ENCODE measurements around the gene AVPI1.
"Not testable (repeated sequence)": the region's sequence is repeated elsewhere in the genome, so short reads cannot be mapped to it uniquely, and the experiment has no call there.

The AVPI1 gene

DNA sequence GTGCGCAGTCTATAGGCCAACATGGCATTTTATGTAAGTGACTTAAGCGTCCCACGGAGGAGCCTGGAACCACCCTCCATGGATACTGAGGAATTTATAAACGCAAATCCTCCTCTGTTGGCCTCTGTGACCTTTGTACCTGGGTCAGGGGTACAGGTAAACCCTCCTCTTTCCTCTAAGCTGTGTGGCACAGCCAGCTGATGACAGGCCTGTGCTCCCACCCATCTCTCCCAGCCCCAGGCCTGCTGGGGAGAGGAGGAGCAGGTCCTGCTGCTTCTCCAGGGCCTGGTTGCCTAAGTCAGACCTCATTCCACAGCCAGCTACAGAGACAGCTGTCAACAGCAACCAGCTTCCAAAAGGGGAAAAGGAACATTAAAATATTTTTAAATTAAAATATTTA lies 5.0 kb downstream of the AVPI1 start:
- no peak for DNase-seq (ENCODE audit: low read depth)

DNA sequence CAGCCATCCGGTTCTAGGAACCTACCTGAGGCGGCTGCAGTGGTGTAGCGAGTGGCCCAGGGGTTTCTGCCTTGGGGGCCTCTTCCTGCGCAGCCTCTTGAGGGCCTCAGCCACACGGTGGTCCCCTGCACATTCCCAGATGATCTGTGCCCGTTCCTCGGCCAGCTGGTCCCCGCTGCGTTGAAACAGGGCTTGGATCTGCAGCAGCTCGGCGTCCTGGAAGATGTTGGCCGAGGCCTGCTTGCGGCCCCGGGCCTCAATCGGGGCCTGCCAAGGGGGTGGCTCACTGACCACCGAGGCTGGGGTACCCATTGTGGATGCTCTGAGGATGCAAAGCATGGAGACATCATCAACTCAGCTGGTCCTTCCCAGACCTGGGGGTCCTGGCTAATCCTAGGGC lies 7.4 kb downstream of the AVPI1 start:
- no peak for DNase-seq (ENCODE audit: low read depth)

DNA sequence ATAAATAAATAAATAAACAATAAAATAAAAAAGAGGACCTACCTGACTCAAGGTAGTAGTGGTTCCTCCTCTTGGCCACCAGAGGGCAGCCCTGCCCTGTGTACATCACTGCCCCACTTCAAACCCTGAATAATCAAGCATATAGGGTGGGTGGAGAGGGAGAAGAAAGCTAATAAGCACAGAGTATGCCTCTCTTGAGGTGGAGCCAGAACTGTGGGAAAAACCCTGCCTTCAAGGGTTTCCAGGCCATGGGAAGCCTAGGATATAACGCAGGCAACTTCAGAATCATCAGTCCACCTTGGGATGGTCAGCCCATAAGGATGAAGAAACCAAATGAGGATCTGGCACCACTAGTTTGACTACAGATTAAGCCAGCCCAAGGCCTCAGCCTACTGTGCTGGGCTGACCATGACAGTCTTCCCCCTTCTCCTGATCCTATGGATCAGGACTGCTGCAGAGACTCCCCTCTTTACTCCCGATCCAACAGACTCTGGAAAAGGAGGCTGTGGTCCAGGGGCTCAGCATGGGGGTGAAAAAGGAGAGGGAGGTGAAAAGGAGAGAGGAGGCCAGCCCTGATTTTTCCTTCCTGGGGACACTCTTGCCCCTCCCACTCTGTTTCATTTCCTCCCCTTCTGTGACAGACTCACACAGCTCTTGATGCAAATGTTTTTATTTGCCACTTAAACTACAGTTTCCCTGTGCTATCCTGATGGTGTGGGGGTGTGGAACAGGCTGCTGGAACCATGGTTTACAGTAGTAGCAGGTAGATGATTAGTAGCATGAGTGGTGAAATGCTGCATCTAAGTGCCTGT lies 10.1 kb downstream of the AVPI1 start:
- peak; percentile 67 for DNase-seq (ENCODE audit: low read depth)

DNA sequence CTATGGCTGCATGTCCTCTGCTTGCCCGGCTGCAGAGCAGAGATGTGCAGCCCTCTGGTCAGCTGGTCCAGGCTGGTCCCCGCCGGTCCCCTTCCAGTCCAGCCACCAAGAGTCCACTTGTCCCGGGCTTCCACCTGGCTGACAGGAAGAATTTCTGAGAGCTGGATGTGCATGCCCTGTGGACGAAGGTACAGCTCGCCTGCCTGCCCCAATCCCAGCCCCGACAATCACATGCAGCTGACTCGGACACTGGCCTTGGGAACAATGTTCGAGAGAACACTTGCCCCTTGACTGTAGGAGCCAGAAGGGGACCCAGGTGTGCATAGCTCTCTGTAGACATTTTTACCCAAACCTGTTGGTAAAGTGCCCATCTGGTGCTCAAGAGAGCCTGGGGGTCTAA lies 11.8 kb downstream of the AVPI1 start:
- no peak for DNase-seq (ENCODE audit: low read depth)

DNA sequence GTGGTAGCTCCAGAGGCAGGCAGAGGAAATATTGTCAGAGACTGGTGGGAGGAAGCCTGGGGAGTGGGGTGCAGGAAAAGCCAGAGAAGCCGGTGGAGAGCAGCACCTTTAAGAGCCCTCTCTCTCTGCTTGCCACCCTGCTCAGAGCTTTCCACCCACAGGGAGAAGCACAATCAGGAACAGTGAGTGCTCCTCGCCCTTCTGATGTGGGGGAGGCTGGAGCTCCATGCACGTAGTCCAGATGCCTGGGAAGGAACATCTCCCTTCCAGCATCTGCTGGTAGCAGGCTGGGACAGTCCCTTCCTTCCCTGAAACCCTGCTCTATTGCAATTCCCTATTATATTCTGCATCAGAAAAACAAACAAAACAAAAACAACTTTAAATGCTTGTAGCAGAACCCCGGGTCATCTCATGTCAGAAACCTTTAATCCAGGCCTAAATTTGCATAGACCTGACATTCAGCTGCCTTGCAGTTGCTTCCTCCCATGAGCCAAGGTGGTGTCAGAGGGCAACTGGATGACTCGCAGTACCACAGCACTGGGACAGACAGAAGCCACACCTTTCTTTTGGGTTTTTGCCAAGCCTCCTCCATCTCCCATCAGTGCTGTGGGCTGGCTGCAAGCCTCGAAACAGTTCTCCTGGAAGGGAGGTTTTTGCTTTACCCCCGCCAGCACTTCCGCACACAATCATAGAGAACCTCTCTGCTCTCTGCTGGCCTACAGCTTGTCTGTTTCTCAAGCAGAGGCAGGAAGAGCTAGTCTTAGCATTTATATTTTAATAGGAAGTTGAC lies 13.1 kb downstream of the AVPI1 start:
- DNase-seq (ENCODE audit: low read depth) = peak; percentile 80

DNA sequence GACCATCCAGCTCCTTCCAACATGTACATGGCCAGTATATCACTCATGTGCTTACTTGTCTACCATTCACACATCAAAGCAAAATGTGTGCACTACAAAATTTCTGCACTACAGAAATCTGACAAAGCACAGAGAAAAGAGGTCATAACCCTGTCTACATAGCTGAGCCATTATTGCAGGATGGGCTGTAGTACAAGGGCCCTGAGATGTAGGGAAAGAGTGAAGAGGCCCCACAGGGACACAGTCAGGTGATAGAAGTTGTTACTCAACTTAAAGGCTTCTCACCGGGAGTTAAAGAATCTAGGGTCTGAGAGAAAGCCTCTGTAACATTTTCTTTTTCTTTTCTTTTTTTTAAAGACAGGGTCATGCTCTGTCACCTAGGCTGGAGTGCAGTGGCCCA lies 17.5 kb downstream of the AVPI1 start:
- no peak for DNase-seq (ENCODE audit: low read depth)

DNA sequence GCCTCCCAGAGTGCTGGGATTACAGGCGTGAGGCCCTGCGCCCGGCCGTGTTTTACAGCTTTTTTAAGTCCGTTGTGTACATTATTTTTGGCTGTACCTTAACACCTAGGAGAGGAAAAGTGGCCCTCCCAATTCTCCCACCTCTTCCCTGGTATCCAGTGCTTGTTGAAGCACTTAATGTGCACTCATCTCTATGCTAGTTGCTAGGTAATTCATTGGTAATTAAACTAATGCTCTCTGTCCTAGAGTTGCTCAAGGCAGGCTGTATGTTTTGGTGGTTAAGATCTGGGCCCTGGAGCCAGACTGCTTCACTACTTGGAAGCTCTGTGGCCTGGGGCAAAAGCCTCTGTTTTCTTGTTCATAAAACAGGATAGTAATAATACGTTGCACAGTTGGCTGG lies 19.6 kb downstream of the AVPI1 start:
- no peak for DNase-seq (ENCODE audit: low read depth)

DNA sequence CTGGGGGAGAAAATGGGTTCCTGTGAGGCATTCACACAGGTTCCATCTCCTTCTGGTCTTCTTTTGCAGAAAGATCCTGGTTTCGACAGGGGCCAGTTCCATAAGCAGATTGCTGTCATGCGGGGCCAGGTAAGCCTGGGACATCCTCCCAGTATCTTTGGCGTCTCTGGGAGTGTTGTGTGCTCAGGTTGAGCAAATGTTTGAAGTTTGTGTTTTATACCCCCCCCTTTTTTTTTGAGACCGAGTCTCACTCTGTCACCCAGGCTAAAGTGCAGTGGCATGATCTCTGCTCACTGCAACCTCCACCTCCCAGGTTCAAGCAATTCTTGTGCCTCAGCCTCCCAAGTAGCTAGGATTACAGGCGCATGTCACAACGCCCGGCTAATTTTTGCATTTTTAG lies 20.0 kb downstream of the AVPI1 start:
- DNase-seq (ENCODE audit: low read depth) = no peak

DNA sequence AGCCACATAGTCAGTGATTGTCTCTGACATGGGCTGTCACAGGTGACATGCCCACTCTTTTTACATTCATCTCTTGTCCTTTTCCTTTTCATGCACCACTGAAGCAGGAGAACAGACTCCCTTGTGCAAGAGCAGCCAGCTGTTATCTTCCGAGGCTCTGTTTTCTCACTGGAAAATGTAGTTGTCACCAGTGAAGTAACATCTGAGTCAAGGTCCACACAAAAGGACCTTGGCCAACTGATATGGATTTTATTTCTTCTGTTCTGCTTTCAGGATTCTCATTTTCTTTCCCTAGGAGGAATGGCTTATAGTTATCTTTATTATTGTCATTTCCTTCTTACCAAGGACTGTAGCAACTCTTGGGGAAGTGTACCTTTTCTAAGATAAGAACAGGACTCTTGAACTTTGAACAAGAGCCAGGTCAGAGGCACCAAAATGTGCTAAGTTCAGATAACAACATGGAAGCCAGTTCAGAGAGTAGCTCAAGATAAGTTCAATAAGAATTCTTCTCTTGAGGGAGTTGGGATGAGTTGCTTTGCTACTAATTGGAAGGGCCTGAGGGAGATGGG lies 22.7 kb downstream of the AVPI1 start:
- no peak for DNase-seq (ENCODE audit: low read depth)

DNA sequence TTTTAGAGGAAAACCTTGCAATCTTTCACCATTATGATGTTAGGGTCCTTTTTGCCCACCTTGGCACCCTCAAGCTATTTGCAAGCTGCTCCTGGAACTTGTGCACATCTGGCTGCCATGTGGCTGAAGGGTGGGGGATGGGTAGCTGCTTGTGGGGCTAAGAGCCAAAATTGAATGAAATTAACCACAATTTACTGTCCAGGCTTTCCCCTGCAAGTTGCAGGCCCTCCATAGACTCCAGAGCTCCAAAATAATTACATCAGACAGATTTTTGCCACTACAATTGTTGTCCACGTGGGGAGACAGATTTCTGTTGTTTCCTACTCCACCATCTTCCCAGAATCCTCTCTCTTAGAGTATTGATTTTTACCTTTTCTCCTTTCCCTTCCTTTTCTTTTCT lies 27.5 kb downstream of the AVPI1 start:
- DNase-seq (ENCODE audit: low read depth) = peak; percentile 65

DNA sequence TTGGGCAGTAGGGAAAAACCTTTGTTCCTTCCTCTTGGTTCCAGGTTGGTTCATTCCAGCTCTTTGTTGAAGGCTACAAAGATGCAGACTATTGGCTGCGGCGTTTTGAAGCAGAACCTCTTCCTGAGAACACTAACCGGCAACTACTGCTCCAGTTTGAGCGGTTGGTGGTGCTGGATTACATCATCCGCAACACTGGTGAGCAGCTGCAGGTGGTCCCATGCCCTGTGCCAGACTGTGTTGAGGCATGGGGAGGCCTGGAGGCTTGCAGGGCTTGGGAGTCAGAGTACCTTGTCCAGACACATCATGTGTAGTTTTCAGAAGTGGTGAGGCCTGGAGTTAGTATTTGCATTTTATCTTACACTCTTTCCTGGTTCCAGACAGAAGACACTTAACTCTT lies 30.3 kb downstream of the AVPI1 start:
- DNase-seq (ENCODE audit: low read depth) = no peak

DNA sequence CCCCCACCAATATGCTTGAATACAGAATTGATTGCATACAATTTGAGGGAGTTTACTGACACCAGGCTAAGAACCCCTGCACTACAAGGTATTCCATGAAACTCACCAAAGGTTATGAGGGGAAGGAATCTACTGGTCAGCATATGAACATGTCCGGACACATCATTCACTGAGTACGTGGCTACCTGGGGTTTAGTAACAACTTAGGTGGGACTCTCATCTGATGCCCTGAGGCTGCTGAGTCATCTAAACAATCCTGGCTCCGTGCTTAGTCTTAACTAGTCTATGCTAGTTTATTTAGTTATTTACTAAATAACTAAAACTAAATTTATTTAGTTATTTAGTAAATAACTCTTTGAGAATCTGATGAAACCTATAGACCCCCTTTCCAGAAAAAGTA lies 35.3 kb downstream of the AVPI1 start:
- no peak for DNase-seq (ENCODE audit: low read depth)

DNA sequence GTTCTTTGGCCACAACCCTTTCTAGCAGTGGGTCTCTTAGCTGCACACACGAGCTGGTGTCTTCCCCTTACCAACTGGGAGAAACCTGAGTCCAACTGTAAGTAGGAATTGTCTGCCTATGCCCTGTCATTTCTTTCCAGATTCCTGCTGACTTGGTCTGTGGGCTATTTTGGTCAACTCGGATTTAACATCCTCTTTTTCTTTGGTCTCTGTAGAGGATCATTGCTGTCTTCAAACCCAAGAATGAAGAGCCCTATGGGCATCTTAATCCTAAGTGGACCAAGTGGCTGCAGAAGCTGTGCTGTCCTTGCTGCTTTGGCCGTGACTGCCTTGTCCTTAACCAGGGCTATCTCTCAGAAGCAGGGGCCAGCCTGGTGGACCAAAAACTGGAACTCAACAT lies 36.3 kb downstream of the AVPI1 start:
- no peak for DNase-seq (ENCODE audit: low read depth)

DNA sequence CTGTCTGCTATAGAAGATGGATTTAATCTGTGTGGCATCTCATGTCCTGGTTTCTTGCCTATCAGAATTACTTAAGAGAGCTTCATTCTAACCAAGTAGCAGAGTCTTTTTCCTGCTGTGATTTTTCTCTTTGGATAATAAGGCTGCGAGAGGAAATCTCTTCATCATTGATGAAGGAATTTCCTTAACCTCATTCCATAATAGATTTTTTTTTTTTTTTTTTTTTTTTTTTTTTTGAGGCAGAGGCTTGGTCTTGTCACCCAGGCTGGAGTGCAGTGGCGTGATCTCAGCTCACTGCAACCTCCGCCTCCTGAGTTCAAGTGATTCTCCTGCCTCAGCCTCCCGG lies 37.7 kb downstream of the AVPI1 start:
- DNase-seq (ENCODE audit: low read depth) = not testable (repeated sequence)

DNA sequence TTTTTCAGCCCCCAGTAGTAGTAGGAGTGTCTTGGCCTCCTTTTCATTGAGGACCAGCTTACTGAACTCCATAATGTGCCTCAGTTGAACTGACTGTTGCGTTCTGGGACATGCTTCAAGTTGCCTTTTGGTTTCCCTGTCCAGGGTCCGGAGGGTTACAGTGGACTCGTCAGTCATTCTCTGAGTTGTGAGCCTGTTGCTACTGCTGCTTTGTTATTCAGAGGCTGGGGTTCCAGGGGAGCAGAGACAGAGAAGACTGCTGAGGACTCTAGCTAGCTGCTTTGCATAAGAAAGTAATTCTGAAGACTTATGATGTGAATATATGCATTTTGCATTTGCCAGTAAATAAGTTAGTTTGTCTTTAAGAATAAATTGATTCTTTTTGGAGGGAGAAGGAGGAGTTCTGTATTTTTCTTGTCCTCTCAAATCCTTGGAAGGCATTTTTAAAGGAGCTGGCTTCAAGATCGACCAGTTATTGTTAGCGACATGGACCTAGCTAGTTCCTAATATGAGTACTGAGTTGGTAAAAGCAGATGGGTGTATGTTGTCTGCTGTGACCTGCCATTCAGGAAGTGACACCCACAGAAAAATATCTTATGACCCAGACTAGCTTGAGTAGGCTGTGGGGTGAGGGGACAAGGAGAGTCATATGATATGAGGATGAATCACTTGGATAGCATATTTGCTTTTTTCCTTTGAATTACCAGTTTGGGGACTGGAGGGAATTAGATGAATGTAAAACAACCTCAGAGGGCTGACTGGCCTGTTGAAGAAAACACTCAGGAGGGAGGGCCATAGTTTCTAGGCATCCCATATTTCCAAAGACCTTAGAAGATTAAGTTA lies 38.3 kb downstream of the AVPI1 start:
- peak; percentile 98 for DNase-seq (ENCODE audit: low read depth)

DNA sequence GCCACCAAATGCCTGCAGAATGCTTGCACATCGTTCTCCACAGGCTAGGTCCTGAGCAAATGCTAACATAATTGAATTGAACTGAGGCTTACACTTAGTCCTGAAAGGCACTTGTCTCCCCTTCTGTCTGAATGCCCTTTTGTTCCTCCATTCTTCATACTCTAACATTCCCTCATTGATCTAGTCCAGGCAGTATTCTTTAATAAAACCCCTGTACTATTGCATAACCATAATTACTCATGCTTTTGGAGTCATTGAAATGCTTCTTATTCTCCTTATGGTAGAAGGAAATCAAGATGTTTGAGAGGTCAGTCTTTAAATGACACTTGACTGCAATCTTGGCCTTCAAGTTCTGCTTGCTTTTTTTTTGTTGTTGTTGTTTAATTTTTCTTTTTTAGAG lies 39.5 kb downstream of the AVPI1 start:
- peak; percentile 65 for DNase-seq (ENCODE audit: low read depth)

DNA sequence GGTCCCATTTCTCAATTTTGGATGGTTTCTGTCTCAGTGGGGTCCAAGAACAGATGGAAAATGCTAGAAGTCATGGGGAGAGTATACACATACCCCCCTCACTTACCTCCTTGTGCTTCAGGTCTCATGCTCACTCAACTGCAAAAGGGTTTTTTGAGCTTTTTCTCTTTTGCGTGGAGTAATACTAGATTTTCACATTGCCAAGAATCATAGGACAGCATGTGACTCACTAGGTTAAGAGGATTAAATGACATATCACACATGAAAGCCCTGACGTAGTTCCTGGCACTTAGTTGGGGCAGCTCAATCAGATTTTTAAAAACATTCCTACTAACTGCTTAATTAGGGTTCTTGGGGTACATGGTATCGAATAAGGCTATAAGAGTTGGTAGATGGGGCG lies 42.1 kb downstream of the AVPI1 start:
- no peak for DNase-seq (ENCODE audit: low read depth)

DNA sequence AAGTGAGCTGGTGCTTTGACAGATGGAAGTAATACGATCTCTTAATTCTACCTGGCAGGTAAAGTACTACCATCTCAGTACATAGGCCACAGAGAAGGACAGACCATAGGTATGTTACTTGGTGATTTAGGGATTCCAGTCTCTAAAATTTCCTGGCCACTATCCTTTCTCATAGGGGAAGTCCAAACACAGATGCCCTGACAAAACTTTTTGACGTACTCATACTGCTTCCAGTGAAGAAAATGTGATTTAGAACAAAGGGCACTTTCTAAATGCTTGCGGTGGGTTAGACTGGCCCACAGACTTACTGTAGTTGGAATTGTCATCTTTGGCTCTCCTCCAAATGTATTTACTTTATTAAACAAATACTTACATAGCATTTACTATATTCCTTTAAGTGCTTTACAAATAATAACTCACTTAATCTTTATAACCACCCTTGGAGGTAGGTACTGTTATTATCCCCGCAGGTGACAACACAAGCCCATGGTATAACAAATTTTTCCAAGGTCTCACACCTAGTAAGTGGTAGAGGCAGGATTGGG lies 43.5 kb downstream of the AVPI1 start:
- no peak for DNase-seq (ENCODE audit: low read depth)

DNA sequence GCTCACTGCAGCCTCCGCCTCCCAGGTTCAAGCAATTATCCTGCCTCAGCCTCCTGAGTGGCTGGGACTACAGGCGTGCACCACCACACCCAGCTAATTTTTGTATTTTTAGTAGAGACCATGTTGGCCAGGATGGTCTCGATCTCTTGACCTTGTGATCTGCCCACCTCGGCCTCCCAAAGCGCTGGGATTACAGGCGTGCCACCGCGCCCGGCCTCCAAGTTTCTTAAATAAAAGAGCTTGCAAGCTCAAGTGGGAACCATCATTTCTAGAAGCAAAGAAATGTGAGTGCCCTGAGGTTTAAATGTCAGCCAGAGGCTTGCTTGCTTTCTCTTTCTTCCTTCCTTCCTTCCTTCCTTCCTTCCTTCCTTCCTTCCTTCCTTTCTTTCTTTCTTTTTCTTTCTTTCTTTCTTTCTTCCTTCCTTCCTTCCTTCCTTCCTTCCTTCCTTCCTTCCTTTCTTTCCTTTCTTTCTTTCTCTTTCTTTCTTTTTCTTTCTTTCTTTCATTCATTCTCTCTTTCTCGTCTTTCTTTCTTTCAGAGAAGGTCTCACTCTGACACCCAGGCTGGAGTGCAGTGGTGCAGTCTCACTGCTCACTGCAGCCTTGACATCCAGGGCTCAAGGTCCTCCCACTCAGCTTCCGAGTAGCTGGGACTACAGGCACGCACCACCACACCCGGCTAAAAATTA lies 44.4 kb downstream of the AVPI1 start:
- DNase-seq (ENCODE audit: low read depth) = not testable (repeated sequence)

DNA sequence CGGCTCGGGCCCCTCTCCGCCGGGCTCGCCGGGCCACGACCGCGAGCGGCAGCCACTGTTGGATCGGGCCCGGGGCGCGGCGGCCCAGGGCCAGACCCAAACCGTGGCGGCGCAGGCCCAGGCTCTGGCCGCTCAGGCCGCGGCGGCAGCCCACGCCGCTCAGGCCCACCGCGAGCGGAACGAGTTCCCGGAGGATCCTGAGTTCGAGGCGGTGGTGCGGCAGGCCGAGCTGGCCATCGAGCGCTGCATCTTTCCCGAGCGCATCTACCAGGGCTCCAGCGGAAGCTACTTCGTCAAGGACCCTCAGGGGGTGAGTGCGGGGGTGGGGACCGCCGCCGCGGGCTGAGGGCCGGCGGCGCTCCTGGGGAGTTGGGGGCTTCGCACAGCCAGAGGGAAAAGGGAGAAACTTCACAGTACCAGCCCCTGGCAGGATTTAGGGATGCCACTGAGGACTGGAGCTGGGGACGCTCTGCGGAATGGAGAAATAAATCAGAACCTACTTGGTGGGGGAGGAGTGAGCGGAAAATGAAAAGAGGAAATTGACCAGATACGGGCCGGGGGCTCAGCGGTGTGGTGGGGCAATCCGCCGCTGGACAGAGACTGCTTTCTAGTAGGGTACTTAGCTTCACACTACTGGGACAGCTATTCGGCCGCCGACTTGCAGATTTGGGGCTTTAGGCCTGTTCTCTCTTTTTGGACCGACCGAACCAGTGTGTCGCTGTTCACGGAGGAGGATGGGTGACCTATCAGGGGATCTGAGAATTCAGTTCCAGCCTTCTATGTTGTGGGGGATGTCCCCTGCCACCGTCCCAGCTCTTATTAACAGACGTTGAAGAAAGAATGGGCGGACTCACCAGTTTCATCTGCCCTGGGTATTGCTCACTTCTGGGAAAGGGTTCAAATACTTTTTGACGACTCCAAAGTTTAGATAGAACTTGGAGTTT lies 45.9 kb downstream of the AVPI1 start:
- peak; percentile 67 for DNase-seq (ENCODE audit: low read depth)
